Prostate gland (tissue), 2 donors: ENCODE measurements around the gene CD81. TPM values are rescaled to one million over a fixed set of nuclear protein-coding genes. Genes with fewer than 3 reads are reported as not detected.
A peak's percentile ranks its signal among the peaks of the same experiment; 100 is the strongest.
"Not testable (repeated sequence)": the region's sequence is repeated elsewhere in the genome, so short reads cannot be mapped to it uniquely, and the experiment has no call there.

Experiments used
- DNase-seq: peaks from one replicate; pipeline ENCODE4 v3.0.0-alpha.2; 2019; ENCODE audit warnings: low spot score
- H3K27ac ChIP-seq, 2 donors: fragments of 200-600 bp; sonication (generic); 2 replicates each; pipeline ENCODE4 v1.5.1; 2017 to 2019
- H3K27me3 ChIP-seq: fragments of 200-600 bp; sonication (generic); replicated peaks from 2 replicates; pipeline ENCODE4 v1.5.1; 2019; ENCODE audit not compliant: insufficient read depth
- H3K36me3 ChIP-seq, 2 donors: fragments of 200-600 bp; sonication (generic); 1 replicate in 1 of 2; 2 replicates in 1 of 2; pipeline versions ENCODE4 v1.5.1 to v1.8.1; 2017 to 2019
- H3K4me1 ChIP-seq: fragments of 200-600 bp; sonication (generic); replicated peaks from 2 replicates; pipeline ENCODE4 v1.5.1; 2019
- H3K4me3 ChIP-seq, 2 donors: fragments of 200-600 bp; sonication (generic); 2 replicates each; pipeline ENCODE4 v1.5.1; 2017 to 2019
- H3K9me3 ChIP-seq: fragments of 200-600 bp; sonication (generic); 2 replicates; pipeline ENCODE4 v1.5.1; 2017
- CTCF ChIP-seq, 4 experiments: fragments of 200-600 bp in 2 of 4; fragments of 450-650 bp in 2 of 4; sonication (generic) in 2 of 4; IDR thresholded peaks; 1 replicate in 3 of 4; 2 replicates in 1 of 4; pipeline ENCODE4 v1.5.1; 2016 to 2019; ENCODE audit warnings: antibody characterized with exemption in 4 of 4, mild to moderate bottlenecking in 2 of 4, moderate library complexity in 2 of 4
- POLR2A ChIP-seq: fragments of 450-650 bp; IDR thresholded peaks from one replicate; pipeline ENCODE4 v1.6.1; 2016; ENCODE audit warnings: antibody characterized with exemption, mild to moderate bottlenecking
- POLR2AphosphoS5 ChIP-seq: sonication (generic); formaldehyde crosslinking; IDR thresholded peaks from one replicate; pipeline ENCODE4 v1.6.1; 2017; ENCODE audit warnings: antibody characterized with exemption
- WGBS: methylation state at CpG from one replicate; pipeline ENCODE4 v1.1.5; 2018; 5-methylcytosine and 5-hydroxymethylcytosine counted together
- intact Hi-C: fragments of 100-400 bp; cut with DNase I; formaldehyde crosslinking; loops from one replicate; pipeline ENCODE4 v1.14.2; 2022
- total RNA-seq, 2 donors: library from RNA; depleted of rRNA; stranded (reverse); fragments of >200 nt; gene quantifications; one replicate each; pipeline ENCODE4 v1.1.0, GENCODE V29; 2016

CD81 gene
- total RNA-seq, 2 donors from 2014 or later: 472 to 927 TPM

GRCh38 chr11:2330696-2331095, 46.4 kb upstream of the CD81 start:
- 93% methylated on average over 6 of the region's 6 CpGs for WGBS
- no peaks in the 10 kb centered on the region for H3K9me3 ChIP-seq
- no peaks in the 10 kb centered on the region for H3K36me3 ChIP-seq
- H3K27me3 ChIP-seq: no peaks in the 10 kb centered on the region
- intact Hi-C loops: no loop called here
- DNase-seq: no peak
- H3K4me1 ChIP-seq: no peaks in the 10 kb centered on the region
- H3K4me3 ChIP-seq: no peak overlapping the region
- TF ChIP-seq CTCF (IDR thresholded peaks at IDR 0.05) (no peak), POLR2A (no peak), POLR2AphosphoS5 (no peak)
- no peak overlapping the region for H3K27ac ChIP-seq

GRCh38 chr11:2331404-2331803, 45.7 kb upstream of the CD81 start:
- no peak for DNase-seq
- 93% methylated on average over 5 of the region's 5 CpGs for WGBS
- TF ChIP-seq POLR2AphosphoS5: no peak
- TF ChIP-seq POLR2A: no peak
- no peak for TF ChIP-seq CTCF (IDR thresholded peaks at IDR 0.05)
- intact Hi-C loops: no loop called here
- no peaks in the 10 kb centered on the region for H3K4me1 ChIP-seq
- H3K36me3 ChIP-seq: no peaks in the 10 kb centered on the region
- H3K27me3 ChIP-seq: no peaks in the 10 kb centered on the region
- no peaks in the 10 kb centered on the region for H3K9me3 ChIP-seq
- H3K27ac ChIP-seq: no peak overlapping the region
- H3K4me3 ChIP-seq: no peak overlapping the region

GRCh38 chr11:2332569-2332968, 44.5 kb upstream of the CD81 start:
- DNase-seq, H3K36me3 ChIP-seq: not testable (repeated sequence)

GRCh38 chr11:2333486-2334205, 43.5 kb upstream of the CD81 start:
- H3K27me3 ChIP-seq, H3K27ac ChIP-seq, intact Hi-C loops, DNase-seq, H3K36me3 ChIP-seq, H3K9me3 ChIP-seq, H3K4me1 ChIP-seq, H3K4me3 ChIP-seq: not testable (repeated sequence)
- 92% methylated on average over 2 of the region's 4 CpGs for WGBS

More at GRCh38 chr11:2332569-2332968, 44.5 kb upstream of the CD81 start:
- WGBS: 91% methylated on average over 9 of the region's 29 CpGs
- H3K27me3 ChIP-seq, H3K9me3 ChIP-seq, H3K4me1 ChIP-seq, H3K4me3 ChIP-seq, H3K27ac ChIP-seq, intact Hi-C loops: not testable (repeated sequence)

GRCh38 chr11:2335286-2335685, 41.8 kb upstream of the CD81 start:
- H3K9me3 ChIP-seq, DNase-seq, H3K36me3 ChIP-seq, intact Hi-C loops, H3K27me3 ChIP-seq, H3K4me1 ChIP-seq, H3K27ac ChIP-seq, H3K4me3 ChIP-seq: not testable (repeated sequence)
- 83% methylated on average over 18 of the region's 18 CpGs for WGBS

- TF ChIP-seq CTCF (IDR thresholded peaks at IDR 0.05): peak in 1 of 4 experiments; percentile 16
- H3K9me3 ChIP-seq, H3K27me3 ChIP-seq, H3K4me1 ChIP-seq, H3K36me3 ChIP-seq, intact Hi-C loops, DNase-seq, H3K4me3 ChIP-seq: not testable (repeated sequence)
- H3K27ac ChIP-seq: peak overlapping the region; percentile 8 to 22
- WGBS: 60% methylated on average over 8 of the region's 8 CpGs
These were observed 38.4 kb upstream of the CD81 start for GRCh38 chr11:2338760-2339159.
